ENCODE measurements around the gene AMMECR1.

The AMMECR1 gene

GRCh38 chrX:110188701-110189558, 129.0 kb downstream of the AMMECR1 start:
- DNase-seq (ENCODE audit: low read depth) = no peak
- H3K4me3 ChIP-seq (ENCODE audit: control insufficient read depth, low read depth, low read length) = no peak overlapping the region
- TF ChIP-seq, protein P1, sequence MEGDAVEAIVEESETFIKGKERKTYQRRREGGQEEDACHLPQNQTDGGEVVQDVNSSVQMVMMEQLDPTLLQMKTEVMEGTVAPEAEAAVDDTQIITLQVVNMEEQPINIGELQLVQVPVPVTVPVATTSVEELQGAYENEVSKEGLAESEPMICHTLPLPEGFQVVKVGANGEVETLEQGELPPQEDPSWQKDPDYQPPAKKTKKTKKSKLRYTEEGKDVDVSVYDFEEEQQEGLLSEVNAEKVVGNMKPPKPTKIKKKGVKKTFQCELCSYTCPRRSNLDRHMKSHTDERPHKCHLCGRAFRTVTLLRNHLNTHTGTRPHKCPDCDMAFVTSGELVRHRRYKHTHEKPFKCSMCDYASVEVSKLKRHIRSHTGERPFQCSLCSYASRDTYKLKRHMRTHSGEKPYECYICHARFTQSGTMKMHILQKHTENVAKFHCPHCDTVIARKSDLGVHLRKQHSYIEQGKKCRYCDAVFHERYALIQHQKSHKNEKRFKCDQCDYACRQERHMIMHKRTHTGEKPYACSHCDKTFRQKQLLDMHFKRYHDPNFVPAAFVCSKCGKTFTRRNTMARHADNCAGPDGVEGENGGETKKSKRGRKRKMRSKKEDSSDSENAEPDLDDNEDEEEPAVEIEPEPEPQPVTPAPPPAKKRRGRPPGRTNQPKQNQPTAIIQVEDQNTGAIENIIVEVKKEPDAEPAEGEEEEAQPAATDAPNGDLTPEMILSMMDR (conservative IDR thresholded peaks at IDR 0.05; ENCODE audit: control insufficient read depth, insufficient read depth, low read depth, low read length) = no peak

DNA sequence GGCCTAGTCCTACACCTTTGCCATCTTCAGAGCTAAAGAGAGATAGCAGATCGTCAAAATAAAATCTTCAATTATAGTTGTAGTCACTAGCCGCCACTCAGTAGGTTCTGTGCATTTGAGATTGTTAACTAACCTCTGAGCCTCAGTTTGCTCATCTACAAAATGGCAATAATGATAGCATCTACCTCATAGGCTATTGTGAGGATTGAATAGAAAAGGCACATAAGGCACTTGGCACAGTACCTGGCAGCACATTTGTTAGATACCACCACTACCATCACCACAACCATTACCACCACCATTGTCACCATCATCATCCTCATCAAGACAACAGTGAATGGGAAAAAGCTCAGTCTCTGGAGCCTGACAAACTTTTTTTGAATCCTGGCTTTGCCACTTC, 134.6 kb downstream of the AMMECR1 start:
- DNase-seq (ENCODE audit: low read depth) = no peak
- TF ChIP-seq, protein P1 (conservative IDR thresholded peaks at IDR 0.05; ENCODE audit: control insufficient read depth, insufficient read depth, low read depth, low read length) = no peak
- no peak overlapping the region for H3K4me3 ChIP-seq (ENCODE audit: control insufficient read depth, low read depth, low read length)

GRCh38 chrX:110182865-110183264, 135.0 kb downstream of the AMMECR1 start:
- TF ChIP-seq, protein P1 (conservative IDR thresholded peaks at IDR 0.05; ENCODE audit: control insufficient read depth, insufficient read depth, low read depth, low read length) = no peak
- H3K4me3 ChIP-seq (ENCODE audit: control insufficient read depth, low read depth, low read length) = no peak overlapping the region
- DNase-seq (ENCODE audit: low read depth) = no peak

- TF ChIP-seq, protein P1 (conservative IDR thresholded peaks at IDR 0.05; ENCODE audit: control insufficient read depth, insufficient read depth, low read depth, low read length) = no peak
- no peak overlapping the region for H3K4me3 ChIP-seq (ENCODE audit: control insufficient read depth, low read depth, low read length)
- DNase-seq (ENCODE audit: low read depth) = peak; percentile 72
Measured at GRCh38 chrX:110182362-110182761, 135.5 kb downstream of the AMMECR1 start.

GRCh38 chrX:110181459-110182137, 136.3 kb downstream of the AMMECR1 start:
- TF ChIP-seq, protein P1 (conservative IDR thresholded peaks at IDR 0.05; ENCODE audit: control insufficient read depth, insufficient read depth, low read depth, low read length) = no peak
- no peak overlapping the region for H3K4me3 ChIP-seq (ENCODE audit: control insufficient read depth, low read depth, low read length)
- no peak for DNase-seq (ENCODE audit: low read depth)

DNA sequence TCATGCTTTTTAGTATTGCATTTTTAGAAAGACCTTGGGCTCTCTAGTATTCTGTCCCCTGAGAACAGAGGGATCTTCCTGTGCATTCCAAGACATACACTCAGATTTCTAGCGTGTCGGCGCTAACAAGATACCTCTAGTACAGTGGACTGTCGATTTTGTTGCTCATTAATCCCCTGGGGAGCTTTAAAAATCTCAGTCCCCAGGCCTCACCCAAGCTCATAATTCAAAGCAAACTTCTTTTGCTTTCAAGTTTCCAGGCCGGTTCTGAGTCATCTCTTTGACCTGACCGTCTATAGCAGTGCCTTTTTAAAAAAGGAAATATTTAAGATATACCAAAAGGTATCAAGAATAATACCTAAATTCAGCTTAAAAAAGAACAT, 137.0 kb downstream of the AMMECR1 start:
- no peak overlapping the region for H3K4me3 ChIP-seq (ENCODE audit: control insufficient read depth, low read depth, low read length)
- TF ChIP-seq, protein P1 (conservative IDR thresholded peaks at IDR 0.05; ENCODE audit: control insufficient read depth, insufficient read depth, low read depth, low read length) = no peak
- peak; percentile 83 for DNase-seq (ENCODE audit: low read depth)
